Measurements from ENCODE around the gene TREH. TPM values are rescaled to one million over a fixed set of nuclear protein-coding genes. Genes with fewer than 3 reads are reported as not detected.
"Not testable (repeated sequence)": the region's sequence is repeated elsewhere in the genome, so short reads cannot be mapped to it uniquely, and the experiment has no call there.

The TREH gene, protein sequence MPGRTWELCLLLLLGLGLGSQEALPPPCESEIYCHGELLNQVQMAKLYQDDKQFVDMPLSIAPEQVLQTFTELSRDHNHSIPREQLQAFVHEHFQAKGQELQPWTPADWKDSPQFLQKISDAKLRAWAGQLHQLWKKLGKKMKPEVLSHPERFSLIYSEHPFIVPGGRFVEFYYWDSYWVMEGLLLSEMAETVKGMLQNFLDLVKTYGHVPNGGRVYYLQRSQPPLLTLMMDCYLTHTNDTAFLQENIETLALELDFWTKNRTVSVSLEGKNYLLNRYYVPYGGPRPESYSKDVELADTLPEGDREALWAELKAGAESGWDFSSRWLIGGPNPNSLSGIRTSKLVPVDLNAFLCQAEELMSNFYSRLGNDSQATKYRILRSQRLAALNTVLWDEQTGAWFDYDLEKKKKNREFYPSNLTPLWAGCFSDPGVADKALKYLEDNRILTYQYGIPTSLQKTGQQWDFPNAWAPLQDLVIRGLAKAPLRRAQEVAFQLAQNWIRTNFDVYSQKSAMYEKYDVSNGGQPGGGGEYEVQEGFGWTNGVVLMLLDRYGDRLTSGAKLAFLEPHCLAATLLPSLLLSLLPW
- not detected for total RNA-seq

DNA sequence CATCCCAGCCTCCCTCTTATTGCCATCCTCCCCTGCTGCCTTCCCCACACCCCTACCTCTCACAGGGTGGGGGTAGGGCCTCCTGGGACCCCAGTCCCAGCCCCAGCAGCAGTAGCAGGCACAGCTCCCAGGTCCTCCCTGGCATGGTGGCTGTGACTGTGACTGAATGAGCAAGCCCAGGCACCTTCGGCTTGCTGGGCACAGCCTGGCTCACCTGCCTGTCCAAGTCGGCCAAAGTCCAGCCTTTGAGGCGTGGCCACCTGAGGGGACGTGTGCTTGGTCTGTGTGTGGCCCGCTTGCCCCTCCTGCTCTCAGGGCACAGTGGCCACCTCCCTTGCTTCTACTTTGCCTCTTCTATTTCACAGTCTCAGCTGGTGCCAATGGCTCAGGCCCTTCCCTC, at the start of gene TREH:
TSS of gene TREH (minus strand) at position 168 of the 400 bp plus-strand sequence. CDS start at position 145, 23 bp downstream.
- H3K9me3 Mint-ChIP-seq = peaks cover 9% of the 10 kb centered on the region
- H3K27ac Mint-ChIP-seq = no peak within 1 kb of the TSS
- H3K4me1 Mint-ChIP-seq = no peaks in the 10 kb centered on the region
- no peak within 1 kb of the TSS for H3K4me3 Mint-ChIP-seq
- H3K36me3 Mint-ChIP-seq (ENCODE audit: low read depth) = peaks cover 4% of the 10 kb centered on the region
- DNase-seq = no peak
- POLR2A ChIA-PET = no interaction called here
- CTCF ChIA-PET = interaction anchor here (0.7 kb wide), 2 partner anchors 19 to 218 kb away, joined by 3 to 4 read pairs; no protein-coding TSS in a partner anchor
- H3K27me3 Mint-ChIP-seq = peaks cover 13% of the 10 kb centered on the region

DNA sequence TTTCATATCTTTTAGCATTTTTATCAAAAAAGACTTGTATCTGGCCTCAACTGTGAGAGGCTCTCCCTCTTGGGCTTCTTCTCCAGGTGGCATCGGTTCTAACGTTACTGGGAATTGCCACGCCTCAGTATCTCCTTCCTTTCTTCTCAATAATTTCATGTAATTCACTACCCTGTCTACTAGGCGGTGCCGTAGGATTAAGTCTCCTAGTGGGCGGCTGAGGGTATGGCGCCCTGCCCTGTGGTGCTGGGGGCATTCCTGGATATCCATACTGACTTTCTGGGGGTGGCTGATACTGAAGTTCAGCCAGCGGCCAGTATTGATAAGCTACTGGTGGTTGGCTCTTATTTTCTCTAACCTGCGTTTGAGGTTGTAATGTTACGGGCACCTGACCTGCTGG, 48.7 kb upstream of the TREH start:
- H3K27me3 Mint-ChIP-seq = peaks cover 11% of the 10 kb centered on the region
- H3K9me3 Mint-ChIP-seq; H3K4me3 Mint-ChIP-seq; POLR2A ChIA-PET; DNase-seq; H3K4me1 Mint-ChIP-seq; H3K36me3 Mint-ChIP-seq (ENCODE audit: low read depth); CTCF ChIA-PET; H3K27ac Mint-ChIP-seq: not testable (repeated sequence)

DNA sequence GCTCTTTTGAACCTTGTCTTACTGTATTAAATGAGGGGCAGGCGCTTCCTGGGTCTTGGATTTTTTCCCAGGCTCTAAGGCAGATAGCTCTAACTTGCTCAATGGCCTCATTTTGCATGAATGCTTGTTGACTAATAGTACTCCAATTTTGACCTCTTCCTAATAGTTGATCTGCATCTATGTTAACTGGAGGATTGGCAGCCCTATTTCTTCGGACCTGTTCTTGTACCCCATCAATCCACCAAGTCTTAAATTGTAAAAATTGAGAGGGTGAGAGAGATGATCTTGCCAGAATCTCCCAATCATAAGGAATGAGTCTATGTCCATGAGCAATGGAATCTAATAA, 48.2 kb upstream of the TREH start:
- H3K27ac Mint-ChIP-seq; POLR2A ChIA-PET; H3K4me3 Mint-ChIP-seq; H3K4me1 Mint-ChIP-seq; CTCF ChIA-PET; DNase-seq; H3K36me3 Mint-ChIP-seq (ENCODE audit: low read depth); H3K9me3 Mint-ChIP-seq: not testable (repeated sequence)
- peaks cover 11% of the 10 kb centered on the region for H3K27me3 Mint-ChIP-seq

DNA sequence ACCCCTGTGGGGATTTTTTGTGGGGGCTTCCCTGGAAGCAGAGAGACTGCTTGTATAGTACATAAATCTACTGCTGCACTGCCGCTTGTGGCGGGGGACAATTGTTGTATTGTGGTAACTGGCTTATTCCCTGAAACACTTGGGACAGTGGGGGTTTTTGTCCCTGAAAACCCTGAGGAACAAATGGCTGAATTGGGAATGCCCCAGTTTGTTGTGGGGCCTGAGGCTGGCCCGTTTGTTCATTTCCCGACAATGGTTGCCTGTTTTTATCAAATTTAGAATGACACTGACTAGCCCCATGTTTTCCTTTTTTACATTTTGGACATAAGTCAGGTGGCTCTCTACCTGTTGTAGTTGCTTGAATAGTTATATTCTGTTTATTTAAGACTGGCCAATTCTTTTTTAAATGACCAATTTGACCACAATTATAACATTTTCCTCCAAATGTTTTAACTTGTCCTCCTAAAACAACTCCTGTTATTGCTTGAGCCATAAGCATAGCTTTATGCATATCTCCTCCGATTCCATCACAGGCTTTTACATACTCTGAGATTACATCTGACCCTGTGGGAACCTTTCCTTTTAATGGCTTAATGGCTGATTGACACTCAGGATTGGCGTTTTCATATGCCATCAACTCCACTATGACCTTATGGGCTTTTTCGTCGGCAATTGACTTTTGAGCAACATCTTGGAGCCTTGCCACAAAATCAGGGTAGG, 47.7 kb upstream of the TREH start:
- POLR2A ChIA-PET; CTCF ChIA-PET; H3K9me3 Mint-ChIP-seq; H3K27ac Mint-ChIP-seq; H3K4me1 Mint-ChIP-seq; H3K36me3 Mint-ChIP-seq (ENCODE audit: low read depth); H3K4me3 Mint-ChIP-seq; DNase-seq: not testable (repeated sequence)
- peaks cover 11% of the 10 kb centered on the region for H3K27me3 Mint-ChIP-seq

DNA sequence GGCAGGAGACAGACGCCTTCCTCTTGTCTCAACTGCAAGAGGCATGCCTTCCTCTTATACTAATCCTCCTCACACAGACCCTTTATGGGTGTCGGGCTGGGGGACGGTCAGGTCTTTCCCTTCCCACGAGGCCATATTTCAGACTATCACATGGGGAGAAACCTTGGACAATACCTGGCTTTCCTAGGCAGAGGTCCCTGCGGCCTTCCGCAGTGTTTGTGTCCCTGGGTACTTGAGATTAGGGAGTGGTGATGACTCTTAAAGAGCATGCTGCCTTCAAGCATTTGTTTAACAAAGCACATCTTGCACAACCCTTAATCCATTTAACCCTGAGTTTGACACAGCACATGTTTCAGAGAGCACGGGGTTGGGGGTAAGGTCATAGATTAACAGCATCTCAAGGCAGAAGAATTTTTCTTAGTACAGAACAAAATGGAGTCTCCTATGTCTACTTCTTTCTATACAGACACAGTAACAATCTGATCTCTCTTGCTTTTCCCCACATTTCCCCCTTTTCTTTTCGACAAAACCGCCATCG, 42.1 kb upstream of the TREH start:
- H3K9me3 Mint-ChIP-seq; H3K4me3 Mint-ChIP-seq; H3K27ac Mint-ChIP-seq; H3K4me1 Mint-ChIP-seq; CTCF ChIA-PET; POLR2A ChIA-PET; DNase-seq; H3K27me3 Mint-ChIP-seq; H3K36me3 Mint-ChIP-seq (ENCODE audit: low read depth): not testable (repeated sequence)

DNA sequence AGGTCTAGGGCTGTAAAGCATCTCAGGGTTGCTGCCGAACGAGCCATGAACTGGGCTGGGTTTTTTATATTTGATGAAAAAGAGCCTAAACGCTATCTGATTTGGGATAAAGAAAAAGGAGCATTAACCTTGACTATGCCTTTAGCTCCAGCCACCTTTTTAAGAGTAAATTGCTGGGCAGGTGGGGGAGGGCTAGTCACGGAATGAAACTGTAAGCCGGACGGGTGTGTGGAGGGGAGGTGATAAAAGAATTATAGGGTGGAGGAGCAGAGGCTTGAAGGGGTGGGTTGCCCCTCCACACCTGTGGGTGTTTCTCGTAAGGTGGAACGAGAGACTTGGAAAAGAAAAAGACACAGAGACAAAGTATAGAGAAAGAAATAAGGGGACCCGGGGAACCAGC, 41.3 kb upstream of the TREH start:
- CTCF ChIA-PET, POLR2A ChIA-PET: not testable (repeated sequence)

DNA sequence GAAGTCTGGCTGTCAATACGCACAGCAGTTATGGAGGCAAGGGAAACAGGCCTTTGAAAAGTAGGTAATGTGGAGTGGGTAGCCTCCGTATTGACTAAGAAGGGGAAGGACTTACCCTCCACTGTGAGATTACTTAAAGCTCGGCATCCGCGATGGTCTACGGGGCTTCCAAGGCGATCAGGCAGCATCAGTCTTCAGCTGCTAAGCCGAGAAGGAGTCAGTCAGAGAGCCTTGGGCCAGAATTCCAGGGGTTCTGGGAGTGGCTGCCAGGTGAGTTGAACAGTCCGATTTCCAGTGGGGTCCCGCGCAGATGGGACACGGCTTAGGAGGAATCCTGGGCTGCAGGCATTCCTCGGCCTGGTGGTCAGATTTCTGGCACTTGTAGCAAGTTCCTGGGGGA, 40.6 kb upstream of the TREH start:
- POLR2A ChIA-PET; H3K27ac Mint-ChIP-seq; H3K4me3 Mint-ChIP-seq; H3K9me3 Mint-ChIP-seq; H3K27me3 Mint-ChIP-seq; H3K36me3 Mint-ChIP-seq (ENCODE audit: low read depth); H3K4me1 Mint-ChIP-seq; CTCF ChIA-PET; DNase-seq: not testable (repeated sequence)

More for the DNA sequence above, 41.3 kb upstream of the TREH start:
- not testable (repeated sequence) for H3K4me1 Mint-ChIP-seq; H3K27ac Mint-ChIP-seq; H3K9me3 Mint-ChIP-seq; DNase-seq; H3K27me3 Mint-ChIP-seq; H3K4me3 Mint-ChIP-seq; H3K36me3 Mint-ChIP-seq (ENCODE audit: low read depth)

DNA sequence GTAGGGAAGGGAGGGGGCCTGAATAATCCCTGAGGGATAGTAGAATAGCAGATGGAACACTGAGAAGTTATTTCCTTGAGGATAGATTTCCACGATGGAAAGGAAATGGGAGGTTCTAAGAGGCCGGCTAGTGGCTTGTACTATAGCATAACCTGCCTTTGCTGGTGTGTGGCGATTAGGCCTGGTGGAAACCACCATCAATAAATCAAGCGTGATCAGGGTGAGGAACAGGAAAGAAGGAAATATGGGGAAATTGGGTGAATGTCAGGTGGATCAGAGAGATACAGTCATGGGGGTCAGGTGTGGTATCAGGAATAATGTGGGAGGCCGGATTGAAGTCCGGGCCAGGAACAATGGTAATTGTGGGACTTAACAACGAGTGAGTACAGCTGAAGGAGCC, 39.1 kb upstream of the TREH start:
- H3K27me3 Mint-ChIP-seq; POLR2A ChIA-PET; H3K4me1 Mint-ChIP-seq; DNase-seq; H3K36me3 Mint-ChIP-seq (ENCODE audit: low read depth); H3K4me3 Mint-ChIP-seq; H3K9me3 Mint-ChIP-seq; H3K27ac Mint-ChIP-seq; CTCF ChIA-PET: not testable (repeated sequence)

DNA sequence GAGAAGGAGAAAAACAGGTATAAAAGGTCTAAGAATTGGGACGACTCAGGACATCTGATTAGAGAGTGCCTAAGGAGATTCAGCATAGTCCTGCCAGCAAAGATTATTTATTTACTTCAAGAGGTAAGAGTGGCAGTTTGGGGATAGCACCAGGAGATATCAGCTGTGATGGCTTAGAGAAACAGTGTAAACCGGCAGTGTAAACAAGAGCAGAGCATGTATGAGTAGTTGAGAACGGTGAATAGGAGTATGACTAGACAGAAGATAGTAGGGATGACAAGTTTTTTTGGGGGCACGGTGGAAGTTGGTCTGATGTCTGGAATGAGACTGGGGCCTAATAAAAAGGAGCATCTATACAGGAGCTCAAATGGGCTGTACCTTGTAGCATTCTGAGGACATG, 38.3 kb upstream of the TREH start:
- H3K4me1 Mint-ChIP-seq; H3K27me3 Mint-ChIP-seq; POLR2A ChIA-PET; H3K9me3 Mint-ChIP-seq; H3K36me3 Mint-ChIP-seq (ENCODE audit: low read depth); H3K4me3 Mint-ChIP-seq; CTCF ChIA-PET; H3K27ac Mint-ChIP-seq; DNase-seq: not testable (repeated sequence)

DNA sequence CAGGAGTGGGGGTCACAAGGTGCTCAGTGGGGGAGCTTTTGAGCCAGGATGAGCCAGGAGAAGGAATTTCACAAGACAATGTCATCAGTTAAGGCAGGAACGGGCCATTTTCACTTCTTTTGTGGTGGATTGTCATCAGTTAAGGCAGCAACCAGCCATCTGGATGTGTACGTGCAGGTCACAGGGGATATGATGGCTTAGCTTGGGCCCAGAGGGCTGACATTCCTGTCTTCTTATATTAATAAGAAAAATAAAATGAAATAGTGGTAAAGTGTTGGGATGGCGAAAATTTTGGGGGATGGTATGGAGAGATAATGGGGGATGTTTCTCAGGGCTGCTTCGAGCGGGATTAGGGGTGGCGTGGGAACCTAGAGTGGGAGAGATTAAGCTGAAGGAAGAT, 37.8 kb upstream of the TREH start:
- H3K4me1 Mint-ChIP-seq, POLR2A ChIA-PET, H3K4me3 Mint-ChIP-seq: not testable (repeated sequence)

DNA sequence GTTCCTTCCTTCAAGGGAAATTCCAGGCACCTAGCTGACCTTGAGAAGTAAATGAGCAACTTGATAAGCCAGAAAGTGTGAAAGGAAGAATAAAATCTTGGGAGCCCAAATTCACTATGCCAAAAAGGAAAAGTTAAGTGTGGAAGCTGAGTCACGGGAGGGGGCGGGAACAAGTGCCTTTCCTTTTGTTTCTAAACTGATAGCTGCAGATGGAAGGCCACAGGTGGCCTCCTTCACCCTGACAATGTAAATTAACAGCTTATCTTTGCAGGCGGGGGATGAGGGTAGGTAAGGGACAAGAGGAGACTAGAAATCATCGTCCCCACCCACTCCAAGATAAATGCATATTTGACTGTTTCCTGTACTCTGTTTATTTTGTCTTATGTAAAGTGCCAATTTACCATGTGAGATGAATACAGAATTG, 36.4 kb upstream of the TREH start:
- no peaks in the 10 kb centered on the region for H3K4me1 Mint-ChIP-seq
- DNase-seq = no peak

More for the DNA sequence above, 37.8 kb upstream of the TREH start:
- not testable (repeated sequence) for H3K36me3 Mint-ChIP-seq (ENCODE audit: low read depth); DNase-seq; H3K9me3 Mint-ChIP-seq; H3K27me3 Mint-ChIP-seq; H3K27ac Mint-ChIP-seq
- CTCF ChIA-PET = interaction anchor here (0.6 to 0.7 kb wide), 2 partner anchors 22 to 23 kb away, joined by 3 read pairs; no protein-coding TSS in a partner anchor

DNA sequence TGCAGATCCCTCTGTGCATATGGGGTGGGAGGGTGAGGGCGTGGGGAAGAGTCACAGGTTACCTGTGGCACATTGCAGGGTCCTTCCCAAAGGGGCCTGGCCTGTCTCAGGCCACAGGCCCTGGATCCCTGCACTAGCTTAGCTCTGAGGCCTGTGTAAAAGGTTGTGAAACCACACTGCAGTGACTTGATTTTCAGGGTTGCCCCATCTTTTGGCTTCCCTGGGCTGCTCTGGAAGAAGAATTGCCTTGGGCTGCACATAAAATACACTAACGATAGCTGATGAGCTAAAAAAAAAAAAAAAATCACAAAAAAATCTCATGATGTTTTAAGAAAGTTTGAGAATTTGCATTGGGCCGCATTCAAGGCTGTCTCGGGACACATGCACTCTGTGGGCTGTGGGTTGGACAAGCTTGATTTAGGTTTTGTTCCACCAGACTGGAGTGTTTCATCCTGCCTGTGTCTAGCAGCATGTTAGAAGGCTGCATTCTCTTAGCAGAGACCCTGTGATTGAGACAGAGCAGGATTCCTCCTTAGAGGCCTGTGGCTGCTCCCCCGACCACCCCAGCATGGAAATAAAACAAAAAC, 35.9 kb upstream of the TREH start:
- peaks cover 2% of the 10 kb centered on the region for H3K27me3 Mint-ChIP-seq
- H3K4me3 Mint-ChIP-seq = no peak overlapping the region
- POLR2A ChIA-PET = no interaction called here
- no peaks in the 10 kb centered on the region for H3K36me3 Mint-ChIP-seq (ENCODE audit: low read depth)
- no peak overlapping the region for H3K27ac Mint-ChIP-seq
- no peak for DNase-seq
- H3K4me1 Mint-ChIP-seq = no peaks in the 10 kb centered on the region
- CTCF ChIA-PET = no interaction called here
- H3K9me3 Mint-ChIP-seq = no peaks in the 10 kb centered on the region

More for the DNA sequence above, 36.4 kb upstream of the TREH start:
- CTCF ChIA-PET = no interaction called here
- no peak overlapping the region for H3K27ac Mint-ChIP-seq
- no peaks in the 10 kb centered on the region for H3K9me3 Mint-ChIP-seq
- H3K36me3 Mint-ChIP-seq (ENCODE audit: low read depth) = no peaks in the 10 kb centered on the region
- no peak overlapping the region for H3K4me3 Mint-ChIP-seq
- peaks cover 3% of the 10 kb centered on the region for H3K27me3 Mint-ChIP-seq
- POLR2A ChIA-PET = no interaction called here

DNA sequence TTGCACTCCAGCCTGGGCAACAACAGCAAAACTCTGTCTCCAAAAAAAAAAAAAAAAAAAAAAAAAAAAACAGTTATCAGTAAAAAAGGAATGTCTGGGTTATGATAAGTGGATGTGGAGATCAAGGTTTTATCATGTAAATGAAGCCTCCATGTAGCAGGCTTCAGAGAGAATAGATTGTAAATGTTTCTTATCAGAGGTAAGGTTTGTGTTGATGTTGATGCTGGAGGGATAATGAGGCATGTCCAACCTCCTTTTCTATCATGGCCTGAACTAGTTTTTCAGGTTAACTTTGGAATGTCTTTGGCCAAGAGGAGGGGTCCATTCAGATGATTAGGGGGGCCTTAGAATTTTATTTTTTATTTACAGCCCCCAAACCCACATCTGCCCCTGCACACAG, 35.4 kb upstream of the TREH start:
- no peaks in the 10 kb centered on the region for H3K36me3 Mint-ChIP-seq (ENCODE audit: low read depth)
- CTCF ChIA-PET = no interaction called here

More for the DNA sequence above, 35.4 kb upstream of the TREH start:
- Mint-ChIP-seq H3K9me3 (no peaks in the 10 kb centered on the region), H3K27me3 (no peaks in the 10 kb centered on the region), H3K4me1 (no peaks in the 10 kb centered on the region), H3K27ac (no peak overlapping the region), H3K4me3 (no peak overlapping the region)
- POLR2A ChIA-PET = no interaction called here
- no peak for DNase-seq

All from activated CD4-positive, alpha-beta memory T cell treated with anti-CD3 and anti-CD28 coated beads, Interleukin-2, amount 10 ng/mL, durations not matched to agents 7 days and 5 days (primary cell).